SH-SY5Y (cell line): Measurements from ENCODE around the gene FBXL13.

ENCODE experiments used
- GATA2 ChIP-seq: IDR thresholded peaks from 2 replicates; pipeline ENCODE4 v1.6.1; 2011; ENCODE audit warnings: mild to moderate bottlenecking, low read depth, low read length
- GATA3 ChIP-seq: IDR thresholded peaks from 2 replicates; pipeline ENCODE4 v1.6.1; 2011; ENCODE audit warnings: low read depth, mild to moderate bottlenecking, low read length, moderate library complexity

DNA sequence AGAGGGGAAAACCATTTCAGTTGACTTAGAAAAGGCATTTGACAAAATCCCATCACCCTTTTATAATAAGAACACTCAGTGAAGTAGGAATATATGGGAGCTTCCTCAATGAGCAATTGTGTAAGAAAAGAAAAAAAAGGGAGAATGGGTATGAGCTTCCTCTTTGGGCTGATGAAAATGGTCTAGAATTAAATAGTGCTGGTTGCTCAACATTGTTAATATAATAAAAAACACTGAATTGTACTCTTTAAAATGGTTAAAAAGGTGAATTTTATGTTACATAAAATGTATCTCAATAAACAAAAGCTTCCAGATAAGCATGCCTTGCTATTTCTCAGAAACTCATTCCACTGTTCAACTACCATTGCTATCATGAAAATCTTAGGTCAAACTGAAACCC is 121.2 kb downstream of the FBXL13 start:
- no peak for TF ChIP-seq GATA2
- no peak for TF ChIP-seq GATA3
